Subcutaneous adipose tissue (tissue), 4 donors: ENCODE data around the gene ALOX5AP. TPM values are rescaled to one million over a fixed set of nuclear protein-coding genes. Genes with fewer than 3 reads are reported as not detected.

Experiments used
- CTCF ChIP-seq: fragments of 450-650 bp; IDR thresholded peaks from one replicate; pipeline ENCODE4 v1.5.1; 2016; ENCODE audit warnings: low read depth, mild to moderate bottlenecking, control low read depth, antibody characterized with exemption, moderate library complexity
- total RNA-seq, 4 donors: library from RNA; depleted of rRNA; stranded (reverse); fragments of >200 nt; gene quantifications; one replicate each; pipeline ENCODE4 v1.1.0, GENCODE V29; 2016

The ALOX5AP gene
- total RNA-seq, 4 donors from 2014 or later, result 6.6 to 123 (median 58.5) TPM

GRCh38 chr13:30705680-30706079 lies 29.7 kb upstream of the ALOX5AP start:
- no peak for TF ChIP-seq CTCF

GRCh38 chr13:30708541-30708940 lies 26.8 kb upstream of the ALOX5AP start:
- TF ChIP-seq CTCF, result no peak

- TF ChIP-seq CTCF, result no peak
These were observed 24.9 kb upstream of the ALOX5AP start for GRCh38 chr13:30710442-30710841.

GRCh38 chr13:30711375-30711774 lies 24.0 kb upstream of the ALOX5AP start:
- no peak for TF ChIP-seq CTCF

- TF ChIP-seq CTCF, result no peak
These were observed 23.5 kb upstream of the ALOX5AP start for GRCh38 chr13:30711837-30712236.

- TF ChIP-seq CTCF, result no peak
These were observed 22.5 kb upstream of the ALOX5AP start for GRCh38 chr13:30712536-30713532.

- TF ChIP-seq CTCF, result no peak
These were observed 20.5 kb upstream of the ALOX5AP start for GRCh38 chr13:30714629-30715371.
